MM.1S (cell line): ENCODE measurements around the gene DDX56.

ENCODE experiments used
- DNase-seq: peaks from one replicate; pipeline ENCODE4 v3.0.0-alpha.2; 2015
- H2AFZ ChIP-seq: fragments of 300-600 bp; sonication (generic); 2 replicates; pipeline ENCODE4 v1.6.0; 2016; ENCODE audit warnings: antibody characterized with exemption, low read length
- H3F3A ChIP-seq: fragments of 300-600 bp; sonication (generic); 2 replicates; pipeline ENCODE4 v1.6.1; 2016; ENCODE audit warnings: mild to moderate bottlenecking, antibody characterized with exemption, low read length, moderate library complexity, mixed read lengths; ENCODE audit not compliant: insufficient read depth
- H3K27ac ChIP-seq: fragments of 300-600 bp; sonication (generic); 2 replicates; pipeline ENCODE4 v1.5.1; 2016; ENCODE audit warnings: mild to moderate bottlenecking, low read length
- H3K27me3 ChIP-seq: fragments of 300-600 bp; sonication (generic); replicated peaks from 2 replicates; pipeline ENCODE4 v1.6.0; 2016; ENCODE audit warnings: low read length; ENCODE audit not compliant: insufficient read depth
- H3K36me3 ChIP-seq: fragments of 300-600 bp; sonication (generic); replicated peaks from 2 replicates; pipeline ENCODE4 v1.6.1; 2016; ENCODE audit warnings: mild to moderate bottlenecking, low read length, mixed read lengths; ENCODE audit not compliant: insufficient read depth
- H3K4me1 ChIP-seq: fragments of 300-600 bp; sonication (generic); 2 replicates; pipeline ENCODE4 v1.6.1; 2016; ENCODE audit warnings: low read length, mixed read lengths
- H3K4me2 ChIP-seq: fragments of 300-600 bp; sonication (generic); 2 replicates; pipeline ENCODE4 v1.6.0; 2016; ENCODE audit warnings: low read depth, low read length
- H3K4me3 ChIP-seq: fragments of 300-600 bp; sonication (generic); 2 replicates; pipeline ENCODE4 v1.5.1; 2016; ENCODE audit warnings: low read length, mixed read lengths
- H3K79me2 ChIP-seq: fragments of 300-600 bp; sonication (generic); 2 replicates; pipeline ENCODE4 v1.6.1; 2016; ENCODE audit warnings: mixed run types, low read length, mixed read lengths
- H3K9ac ChIP-seq: fragments of 300-600 bp; sonication (generic); 2 replicates; pipeline ENCODE4 v1.6.1; 2016; ENCODE audit warnings: low read length, mixed read lengths
- H3K9me2 ChIP-seq: fragments of 300-600 bp; sonication (generic); replicated peaks from 2 replicates; pipeline ENCODE4 v1.6.1; 2016; ENCODE audit warnings: mild to moderate bottlenecking, low read length, mixed read lengths; ENCODE audit not compliant: insufficient read depth
- H3K9me3 ChIP-seq: fragments of 300-600 bp; sonication (generic); replicated peaks from 2 replicates; pipeline ENCODE4 v1.6.1; 2016; ENCODE audit warnings: mild to moderate bottlenecking, low read length, mixed read lengths; ENCODE audit not compliant: insufficient read depth
- H4K20me1 ChIP-seq: fragments of 300-600 bp; sonication (generic); 2 replicates; pipeline ENCODE4 v1.6.1; 2016; ENCODE audit warnings: mild to moderate bottlenecking, low read length, moderate library complexity, mixed read lengths; ENCODE audit not compliant: insufficient read depth
- EZH2 ChIP-seq: fragments of 300-600 bp; sonication (generic); optimal IDR thresholded peaks from 2 replicates; pipeline ENCODE3; 2017; ENCODE audit warnings: low read depth, mild to moderate bottlenecking, antibody characterized with exemption, low read length, mixed read lengths
- EZH2phosphoT487 ChIP-seq: fragments of 300-600 bp; sonication (generic); IDR thresholded peaks from 2 replicates; pipeline ENCODE4 v1.6.1; 2018; ENCODE audit warnings: antibody characterized with exemption, low read length
- TF ChIP-seq, protein P1 (sequence below): fragments of 300-600 bp; sonication (generic); IDR thresholded peaks from 2 replicates; pipeline ENCODE4 v1.5.1; 2016; ENCODE audit warnings: antibody characterized with exemption, low read length, mixed read lengths

The DDX56 gene

DNA sequence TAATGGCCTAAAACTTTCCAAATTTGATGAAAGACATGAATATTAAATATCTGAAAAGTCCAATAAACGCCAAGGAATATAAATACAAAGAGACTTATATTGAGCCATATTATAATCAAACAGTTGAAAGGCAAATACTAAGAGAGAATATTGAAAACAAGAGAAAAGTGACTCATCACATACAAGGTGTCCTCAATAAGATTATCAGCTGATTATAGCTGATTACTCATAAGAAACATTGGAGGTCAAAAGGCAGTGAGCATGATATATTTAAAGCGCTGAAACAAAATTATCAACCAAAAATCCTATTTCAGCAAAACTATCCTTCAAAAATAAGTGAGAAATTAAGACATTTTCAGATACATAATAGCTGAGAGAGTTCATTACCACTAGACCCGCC is 24.8 kb downstream of the DDX56 start:
- Histone ChIP-seq H3K9ac (no peak overlapping the region), H3K27ac (no peak overlapping the region), H3K9me2 (no peaks in the 10 kb centered on the region), H4K20me1 (no peaks in the 10 kb centered on the region), H3K79me2 (no peaks in the 10 kb centered on the region), H2AFZ (no peak overlapping the region), H3K4me2 (no peak overlapping the region), H3F3A (no peaks in the 10 kb centered on the region), H3K27me3 (no peaks in the 10 kb centered on the region), H3K9me3 (no peaks in the 10 kb centered on the region), H3K4me1 (no peaks in the 10 kb centered on the region), H3K36me3 (no peaks in the 10 kb centered on the region), H3K4me3 (no peak overlapping the region)
- DNase-seq = no peak
- TF ChIP-seq EZH2phosphoT487 (no peak), EZH2 (no peak)
- TF ChIP-seq, protein P1, sequence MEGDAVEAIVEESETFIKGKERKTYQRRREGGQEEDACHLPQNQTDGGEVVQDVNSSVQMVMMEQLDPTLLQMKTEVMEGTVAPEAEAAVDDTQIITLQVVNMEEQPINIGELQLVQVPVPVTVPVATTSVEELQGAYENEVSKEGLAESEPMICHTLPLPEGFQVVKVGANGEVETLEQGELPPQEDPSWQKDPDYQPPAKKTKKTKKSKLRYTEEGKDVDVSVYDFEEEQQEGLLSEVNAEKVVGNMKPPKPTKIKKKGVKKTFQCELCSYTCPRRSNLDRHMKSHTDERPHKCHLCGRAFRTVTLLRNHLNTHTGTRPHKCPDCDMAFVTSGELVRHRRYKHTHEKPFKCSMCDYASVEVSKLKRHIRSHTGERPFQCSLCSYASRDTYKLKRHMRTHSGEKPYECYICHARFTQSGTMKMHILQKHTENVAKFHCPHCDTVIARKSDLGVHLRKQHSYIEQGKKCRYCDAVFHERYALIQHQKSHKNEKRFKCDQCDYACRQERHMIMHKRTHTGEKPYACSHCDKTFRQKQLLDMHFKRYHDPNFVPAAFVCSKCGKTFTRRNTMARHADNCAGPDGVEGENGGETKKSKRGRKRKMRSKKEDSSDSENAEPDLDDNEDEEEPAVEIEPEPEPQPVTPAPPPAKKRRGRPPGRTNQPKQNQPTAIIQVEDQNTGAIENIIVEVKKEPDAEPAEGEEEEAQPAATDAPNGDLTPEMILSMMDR = no peak

DNA sequence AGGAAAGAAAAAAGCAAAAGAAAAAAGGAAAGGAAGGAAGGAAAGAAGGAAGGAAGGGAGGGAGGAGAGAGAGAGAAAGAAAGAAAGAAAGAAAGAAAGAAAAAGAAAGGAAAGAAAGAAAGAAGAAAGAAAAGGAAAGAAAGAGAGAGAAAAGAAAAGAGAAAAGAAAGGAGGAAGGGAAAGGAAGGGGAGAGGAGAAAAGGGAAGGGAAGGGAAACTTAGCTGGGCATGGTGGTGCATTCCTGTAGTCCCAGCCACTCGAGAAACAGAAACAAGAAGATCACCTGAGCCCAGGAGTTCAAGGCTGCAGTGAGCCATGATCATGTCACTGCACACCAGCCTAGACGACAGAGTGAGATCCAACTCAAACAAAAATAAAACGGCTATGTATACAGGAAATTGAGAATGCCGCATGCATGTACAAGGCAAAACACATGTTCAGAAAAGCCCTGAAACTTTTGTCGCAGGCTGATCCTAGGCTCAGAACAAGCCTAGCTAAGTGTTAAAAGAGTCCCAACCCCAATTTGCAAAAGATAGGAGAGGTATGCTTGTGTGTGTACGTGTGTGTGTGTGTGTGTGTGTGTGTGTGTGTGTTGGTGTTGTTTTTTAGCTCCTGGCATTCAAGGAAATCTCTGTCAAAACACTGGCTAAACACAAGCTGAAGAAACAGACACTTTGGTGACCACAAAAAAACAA is 26.0 kb downstream of the DDX56 start:
- H3F3A ChIP-seq = no peaks in the 10 kb centered on the region
- no peaks in the 10 kb centered on the region for H3K27me3 ChIP-seq
- H3K9ac ChIP-seq = no peak overlapping the region
- H3K36me3 ChIP-seq = no peaks in the 10 kb centered on the region
- DNase-seq = peak; percentile 33
- H2AFZ ChIP-seq = peak overlapping the region; percentile 54
- no peaks in the 10 kb centered on the region for H4K20me1 ChIP-seq
- H3K4me2 ChIP-seq = peak overlapping the region; percentile 50; the same call in 1 of the 2 replicates
- H3K27ac ChIP-seq = peak overlapping the region; percentile 8; the same call in 1 of the 2 replicates
- no peaks in the 10 kb centered on the region for H3K79me2 ChIP-seq
- H3K9me2 ChIP-seq = no peaks in the 10 kb centered on the region
- no peak overlapping the region for H3K4me3 ChIP-seq
- TF ChIP-seq EZH2phosphoT487 (no peak), EZH2 (no peak)
- TF ChIP-seq, protein P1 = no peak
- no peaks in the 10 kb centered on the region for H3K9me3 ChIP-seq
- no peaks in the 10 kb centered on the region for H3K4me1 ChIP-seq

DNA sequence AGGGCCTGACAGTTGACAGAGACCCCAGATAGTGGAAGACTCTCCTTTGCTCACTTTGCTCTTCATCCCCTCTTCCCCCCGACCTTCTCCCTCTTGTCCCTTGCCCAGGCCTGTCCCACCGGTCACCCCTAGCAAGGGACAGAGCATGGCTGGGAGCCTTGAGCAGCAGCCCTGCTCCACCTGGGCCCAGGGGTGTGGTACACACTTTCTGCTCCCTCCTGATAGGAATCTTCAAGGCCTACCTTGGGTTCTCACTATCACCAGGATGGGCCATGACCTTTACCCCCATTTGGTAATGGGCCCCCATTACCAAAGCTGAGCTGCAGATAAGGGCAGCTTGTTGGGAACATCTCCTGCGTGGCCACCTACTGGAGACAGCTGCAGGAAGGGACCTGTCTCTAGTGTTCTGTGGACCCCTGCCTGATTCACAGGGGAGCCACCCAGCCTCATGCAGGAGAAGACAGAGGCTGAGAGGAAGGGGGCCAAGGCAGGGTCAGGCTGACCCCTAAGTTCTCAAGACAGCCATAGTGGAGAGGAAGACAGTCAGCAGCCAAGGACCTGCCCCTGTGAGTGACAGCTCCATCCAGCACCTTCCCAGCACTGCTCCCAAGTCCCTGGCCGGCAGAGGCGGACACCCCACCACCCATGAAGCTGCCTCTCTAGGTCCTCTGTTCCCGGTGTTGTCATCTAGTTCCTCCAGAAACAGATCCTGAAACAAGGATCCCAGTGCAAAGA is 31.7 kb downstream of the DDX56 start:
- H3K4me2 ChIP-seq = no peak overlapping the region

More for the DNA sequence above, 31.7 kb downstream of the DDX56 start:
- no peaks in the 10 kb centered on the region for H3K9me3 ChIP-seq
- H2AFZ ChIP-seq = no peak overlapping the region
- H3K4me1 ChIP-seq = no peaks in the 10 kb centered on the region
- no peak for DNase-seq
- no peak overlapping the region for H3K4me3 ChIP-seq
- H3K9me2 ChIP-seq = no peaks in the 10 kb centered on the region
- H3K27me3 ChIP-seq = no peaks in the 10 kb centered on the region
- no peak overlapping the region for H3K9ac ChIP-seq
- no peaks in the 10 kb centered on the region for H3K79me2 ChIP-seq
- H4K20me1 ChIP-seq = no peaks in the 10 kb centered on the region
- H3F3A ChIP-seq = no peaks in the 10 kb centered on the region
- no peak overlapping the region for H3K27ac ChIP-seq
- H3K36me3 ChIP-seq = no peaks in the 10 kb centered on the region
- TF ChIP-seq EZH2 (no peak), EZH2phosphoT487 (no peak)
- TF ChIP-seq, protein P1 = no peak
